CD14-positive monocyte (primary cell): ENCODE results near the gene RERE. TPM values are rescaled to one million over a fixed set of nuclear protein-coding genes. Genes with fewer than 3 reads are reported as not detected.

ENCODE experiments used
- DNase-seq, 3 donors: peaks; one replicate each; pipeline ENCODE4 v3.0.0-alpha.2; 2011 to 2022
- H2AFZ ChIP-seq: 2 replicates; pipeline ENCODE4 v1.6.0; 2012; ENCODE audit warnings: mild to moderate bottlenecking, low read depth, low read length, inconsistent platforms; ENCODE audit not compliant: insufficient read depth, poor library complexity, severe bottlenecking
- H3K27ac ChIP-seq, 2 donors: 1 replicate in 1 of 2; 2 replicates in 1 of 2; pipeline ENCODE4 v1.5.1; 2012 to 2013; ENCODE audit warnings: low read length in 2 of 2, control low read depth in 1 of 2, inconsistent platforms in 1 of 2, low read depth in 1 of 2, mild to moderate bottlenecking in 1 of 2
- H3K27me3 ChIP-seq, 2 donors: one replicate each; pipeline versions ENCODE4 v1.6.0 to v1.6.1; 2011 to 2013; ENCODE audit warnings: low read length in 2 of 2; ENCODE audit not compliant: control insufficient read depth in 2 of 2, insufficient read depth in 2 of 2
- H3K36me3 ChIP-seq, 2 donors: replicated peaks in 1 of 2; 1 replicate in 1 of 2; 2 replicates in 1 of 2; pipeline versions ENCODE4 v1.5.1 to v1.6.1; 2012 to 2013; ENCODE audit warnings: low read length in 2 of 2, control low read depth in 1 of 2, inconsistent platforms in 1 of 2, mild to moderate bottlenecking in 1 of 2; ENCODE audit not compliant: insufficient read depth in 2 of 2, control insufficient read depth in 1 of 2
- H3K4me1 ChIP-seq, 2 donors: 1 replicate in 1 of 2; 2 replicates in 1 of 2; pipeline versions ENCODE4 v1.5.1 to v1.6.1; 2012 to 2013; ENCODE audit warnings: low read length in 2 of 2, control low read depth in 1 of 2, inconsistent platforms in 1 of 2, mild to moderate bottlenecking in 1 of 2, moderate library complexity in 1 of 2; ENCODE audit not compliant: insufficient read depth in 2 of 2, control insufficient read depth in 1 of 2
- H3K4me2 ChIP-seq: replicated peaks from 2 replicates; pipeline ENCODE3; 2012; ENCODE audit warnings: low read length, moderate library complexity, mild to moderate bottlenecking; ENCODE audit not compliant: poor library complexity, severe bottlenecking; ENCODE audit errors: extremely low read depth
- H3K4me3 ChIP-seq, 3 experiments: fragments of 200-600 bp in 1 of 3; sonication (generic) in 1 of 3; replicated peaks in 1 of 3; 1 replicate in 2 of 3; 2 replicates in 1 of 3; pipeline ENCODE4 v1.5.1; 2011 to 2013; ENCODE audit warnings: low read length in 3 of 3, mild to moderate bottlenecking in 3 of 3, control low read depth in 2 of 3, low read depth in 2 of 3, inconsistent platforms in 1 of 3, moderate library complexity in 1 of 3
- H3K79me2 ChIP-seq: 2 replicates; pipeline ENCODE4 v1.6.0; 2012; ENCODE audit warnings: mild to moderate bottlenecking, control low read depth, inconsistent platforms, low read length, moderate library complexity; ENCODE audit not compliant: insufficient read depth
- H3K9ac ChIP-seq: 2 replicates; pipeline ENCODE4 v1.6.0; 2017; ENCODE audit warnings: low read length, mild to moderate bottlenecking; ENCODE audit not compliant: insufficient read depth, poor library complexity, severe bottlenecking
- H3K9me3 ChIP-seq, 2 donors: replicated peaks in 1 of 2; 1 replicate in 1 of 2; 2 replicates in 1 of 2; pipeline versions ENCODE4 v1.5.1 to v1.6.1; 2012 to 2013; ENCODE audit warnings: low read length in 2 of 2, control low read depth in 1 of 2; ENCODE audit not compliant: control insufficient read depth in 1 of 2, insufficient read depth in 1 of 2
- H4K20me1 ChIP-seq: 2 replicates; pipeline ENCODE4 v1.6.0; 2012; ENCODE audit warnings: mild to moderate bottlenecking, low read length, control low read depth, moderate library complexity; ENCODE audit not compliant: insufficient read depth
- H3K27ac Mint-ChIP-seq, 7 donors: one replicate each; pipeline ENCODE4 v1.8.0; 2020; ENCODE audit warnings: mild to moderate bottlenecking in 7 of 7, mixed read lengths in 7 of 7, moderate library complexity in 6 of 7, inconsistent platforms in 2 of 7
- H3K27me3 Mint-ChIP-seq, 3 donors: one replicate each; pipeline ENCODE4 v1.8.0; 2021 to 2022; ENCODE audit warnings: low read depth in 3 of 3, mild to moderate bottlenecking in 3 of 3, mixed read lengths in 3 of 3, moderate library complexity in 3 of 3, inconsistent platforms in 1 of 3
- H3K36me3 Mint-ChIP-seq, 2 donors: one replicate each; pipeline ENCODE4 v1.8.0; 2020; ENCODE audit warnings: mixed read lengths in 2 of 2, inconsistent platforms in 1 of 2, mild to moderate bottlenecking in 1 of 2
- H3K4me1 Mint-ChIP-seq: one replicate; pipeline ENCODE4 v1.8.0; 2020; ENCODE audit warnings: mild to moderate bottlenecking, mixed read lengths
- H3K4me3 Mint-ChIP-seq, 2 donors: one replicate each; pipeline ENCODE4 v1.8.0; 2020; ENCODE audit warnings: mild to moderate bottlenecking in 2 of 2, mixed read lengths in 2 of 2, moderate library complexity in 1 of 2
- H3K9me3 Mint-ChIP-seq, 7 donors: one replicate each; pipeline ENCODE4 v1.8.0; 2020 to 2022; ENCODE audit warnings: mixed read lengths in 7 of 7, mild to moderate bottlenecking in 6 of 7, moderate library complexity in 6 of 7, inconsistent platforms in 2 of 7
- WGBS: methylation state at CpG from one replicate; pipeline ENCODE4 v1.1.5; 2013; ENCODE audit warnings: missing lambda C conversion rate; ENCODE audit not compliant: insufficient coverage; 5-methylcytosine and 5-hydroxymethylcytosine counted together
- intact Hi-C, 2 donors: fragments of 100-400 bp; cut with micrococcal nuclease; formaldehyde crosslinking; loops; one replicate each; pipeline versions ENCODE4 v1.15.0 to v1.15.1; 2023
- polyA plus RNA-seq, 3 donors: library from polyadenylated mRNA; depleted of rRNA in 1 of 3; unstranded in 2 of 3; stranded (reverse) in 1 of 3; fragments of 300-500 nt in 2 of 3; fragments of >200 nt in 1 of 3; fragmentation: Illumina TruSeq in 2 of 3; gene quantifications; 1 replicate in 2 of 3; 2 replicates in 1 of 3; pipeline ENCODE4 v1.2.3, GENCODE V29; 2012 to 2021
- TF ChIP-seq, protein P1 (sequence below): fragments of 200-600 bp; IDR thresholded peaks from one replicate; pipeline ENCODE4 v1.8.0; 2022; ENCODE audit warnings: antibody characterized with exemption, mild to moderate bottlenecking

Gene RERE
- polyA plus RNA-seq, 3 donors, result 1.2 to 19.4 (median 3.8) TPM

DNA sequence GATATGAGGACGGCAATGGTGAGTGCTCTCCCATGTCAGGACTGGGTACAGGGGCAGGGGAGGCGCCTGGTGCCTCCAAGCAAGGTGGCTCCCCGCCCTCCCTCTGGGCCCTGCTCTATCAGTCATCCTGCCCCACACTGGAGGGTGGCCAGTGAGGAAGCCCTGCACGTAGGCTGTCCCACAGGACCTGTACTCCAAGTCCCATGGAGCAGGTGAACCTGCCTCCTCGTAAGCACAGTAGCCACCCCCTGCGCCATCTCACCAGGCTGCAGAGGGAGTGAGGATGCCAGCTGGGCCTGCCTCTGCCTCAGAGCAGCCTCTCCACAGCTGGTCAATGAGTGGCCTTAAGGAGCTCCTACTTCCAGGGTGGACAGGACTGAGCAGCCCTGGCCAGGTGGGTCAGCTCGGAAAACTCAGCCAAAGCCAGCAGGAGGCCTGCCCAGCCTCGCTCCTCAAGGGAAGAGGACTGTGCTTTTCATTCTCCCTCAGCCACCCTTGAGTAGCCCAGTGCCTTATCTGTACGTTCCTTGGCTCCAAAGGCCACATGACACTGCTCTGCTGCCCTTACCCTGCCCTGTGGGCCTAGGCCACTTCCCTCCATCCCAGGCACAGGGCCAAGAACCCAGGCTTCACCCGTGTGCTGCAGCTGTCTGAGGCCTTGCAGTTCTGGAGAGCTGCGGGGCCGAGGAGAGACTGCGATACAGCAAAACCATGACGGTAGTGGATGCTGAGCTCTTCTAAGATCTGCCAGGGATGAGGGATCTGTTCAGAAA lies 459.9 kb downstream of the RERE start:
- no peaks in the 10 kb centered on the region for H3K4me1 Mint-ChIP-seq
- 92% methylated on average over 12 of the region's 14 CpGs for WGBS
- no peak overlapping the region for H3K4me2 ChIP-seq
- intact Hi-C loops, result no loop called here
- peaks cover 91 to 98% of the 10 kb centered on the region in 2 donors for H3K36me3 ChIP-seq
- H3K79me2 ChIP-seq, result no peaks in the 10 kb centered on the region
- TF ChIP-seq, protein P1, sequence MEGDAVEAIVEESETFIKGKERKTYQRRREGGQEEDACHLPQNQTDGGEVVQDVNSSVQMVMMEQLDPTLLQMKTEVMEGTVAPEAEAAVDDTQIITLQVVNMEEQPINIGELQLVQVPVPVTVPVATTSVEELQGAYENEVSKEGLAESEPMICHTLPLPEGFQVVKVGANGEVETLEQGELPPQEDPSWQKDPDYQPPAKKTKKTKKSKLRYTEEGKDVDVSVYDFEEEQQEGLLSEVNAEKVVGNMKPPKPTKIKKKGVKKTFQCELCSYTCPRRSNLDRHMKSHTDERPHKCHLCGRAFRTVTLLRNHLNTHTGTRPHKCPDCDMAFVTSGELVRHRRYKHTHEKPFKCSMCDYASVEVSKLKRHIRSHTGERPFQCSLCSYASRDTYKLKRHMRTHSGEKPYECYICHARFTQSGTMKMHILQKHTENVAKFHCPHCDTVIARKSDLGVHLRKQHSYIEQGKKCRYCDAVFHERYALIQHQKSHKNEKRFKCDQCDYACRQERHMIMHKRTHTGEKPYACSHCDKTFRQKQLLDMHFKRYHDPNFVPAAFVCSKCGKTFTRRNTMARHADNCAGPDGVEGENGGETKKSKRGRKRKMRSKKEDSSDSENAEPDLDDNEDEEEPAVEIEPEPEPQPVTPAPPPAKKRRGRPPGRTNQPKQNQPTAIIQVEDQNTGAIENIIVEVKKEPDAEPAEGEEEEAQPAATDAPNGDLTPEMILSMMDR, result no peak
- no peaks in the 10 kb centered on the region for H3K4me1 ChIP-seq
- peaks cover 78 to 92% of the 10 kb centered on the region in 2 donors for H3K36me3 Mint-ChIP-seq
- peaks cover 0 to 3% (median 2%) of the 10 kb centered on the region in 3 donors for H3K27me3 Mint-ChIP-seq
- H3K27ac Mint-ChIP-seq, result peak overlapping the region in 2 of 7 donors; percentile 52 to 66
- no peak overlapping the region for H3K4me3 ChIP-seq
- no peaks in the 10 kb centered on the region for H3K27me3 ChIP-seq
- no peaks in the 10 kb centered on the region for H3K9me3 ChIP-seq
- H2AFZ ChIP-seq, result no peak overlapping the region
- no peak for DNase-seq
- no peaks in the 10 kb centered on the region for H3K9me3 Mint-ChIP-seq
- H3K4me3 Mint-ChIP-seq, result no peak overlapping the region
- peaks cover 69% of the 10 kb centered on the region for H4K20me1 ChIP-seq
- H3K9ac ChIP-seq, result no peak overlapping the region
- H3K27ac ChIP-seq, result no peak overlapping the region

DNA sequence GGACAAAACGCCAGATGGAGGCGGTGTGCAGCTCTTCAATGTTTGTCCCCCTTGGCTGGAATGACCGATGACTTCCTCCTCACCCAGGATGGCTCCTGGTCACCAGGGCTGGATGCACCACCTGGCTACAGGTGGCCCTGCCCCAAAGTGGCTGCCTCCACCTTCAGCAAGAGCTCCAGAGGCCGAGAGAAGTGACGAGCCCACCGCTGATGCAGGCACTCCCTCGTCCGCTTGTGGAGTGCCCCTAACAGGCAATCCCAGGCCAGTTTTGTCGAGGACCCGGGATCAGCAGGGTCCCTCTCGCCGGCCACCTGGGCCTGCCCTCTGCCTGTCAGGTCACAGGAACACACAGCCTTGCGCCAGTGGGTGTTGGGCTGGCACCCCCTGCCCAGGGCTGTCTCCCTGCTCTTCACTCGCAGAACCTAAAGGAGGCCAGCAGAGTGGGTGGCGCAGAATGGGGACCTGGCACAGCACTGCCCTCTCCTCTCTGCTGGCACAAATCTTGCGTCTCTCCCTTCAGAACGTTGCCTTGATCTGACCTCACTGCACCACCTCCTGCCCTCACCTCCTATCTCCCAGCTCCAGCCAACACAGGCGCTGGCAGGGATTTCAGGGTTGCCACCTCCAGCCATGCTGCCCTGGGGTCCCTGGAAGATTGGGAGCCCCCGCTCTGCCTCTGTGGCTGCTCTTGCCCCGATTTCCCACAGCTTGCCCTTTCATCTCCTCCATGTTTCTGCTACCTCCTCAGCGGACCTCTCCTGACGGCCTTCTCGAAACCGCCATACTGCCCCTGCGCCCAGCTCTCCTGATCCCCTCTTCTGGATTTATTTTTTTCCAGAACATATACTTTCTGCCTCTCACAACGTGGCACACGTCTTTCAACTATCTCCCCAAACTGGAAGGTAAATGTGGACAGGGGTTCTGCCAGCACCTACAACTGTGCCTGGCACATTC lies 460.9 kb downstream of the RERE start:
- peak overlapping the region in 2 of 7 donors; percentile 56 to 67 for H3K27ac Mint-ChIP-seq
- Histone ChIP-seq H3K9me3 (no peaks in the 10 kb centered on the region), H3K4me2 (no peak overlapping the region), H3K4me1 (no peaks in the 10 kb centered on the region), H4K20me1 (peaks cover 69% of the 10 kb centered on the region), H3K27me3 (no peaks in the 10 kb centered on the region), H3K36me3 (peaks cover 81 to 92% of the 10 kb centered on the region in 2 donors), H3K9ac (no peak overlapping the region), H3K27ac (no peak overlapping the region), H3K79me2 (no peaks in the 10 kb centered on the region), H3K4me3 (no peak overlapping the region), H2AFZ (no peak overlapping the region)
- intact Hi-C loops, result no loop called here
- H3K27me3 Mint-ChIP-seq, result peaks cover 0 to 3% (median 2%) of the 10 kb centered on the region in 3 donors
- H3K9me3 Mint-ChIP-seq, result no peaks in the 10 kb centered on the region
- WGBS, result 96% methylated on average over 24 of the region's 27 CpGs
- H3K4me3 Mint-ChIP-seq, result no peak overlapping the region
- TF ChIP-seq, protein P1, result no peak
- DNase-seq, result no peak
- H3K36me3 Mint-ChIP-seq, result peaks cover 72 to 84% of the 10 kb centered on the region in 2 donors
- no peaks in the 10 kb centered on the region for H3K4me1 Mint-ChIP-seq
